ENCODE data around the gene GP5.

DNA sequence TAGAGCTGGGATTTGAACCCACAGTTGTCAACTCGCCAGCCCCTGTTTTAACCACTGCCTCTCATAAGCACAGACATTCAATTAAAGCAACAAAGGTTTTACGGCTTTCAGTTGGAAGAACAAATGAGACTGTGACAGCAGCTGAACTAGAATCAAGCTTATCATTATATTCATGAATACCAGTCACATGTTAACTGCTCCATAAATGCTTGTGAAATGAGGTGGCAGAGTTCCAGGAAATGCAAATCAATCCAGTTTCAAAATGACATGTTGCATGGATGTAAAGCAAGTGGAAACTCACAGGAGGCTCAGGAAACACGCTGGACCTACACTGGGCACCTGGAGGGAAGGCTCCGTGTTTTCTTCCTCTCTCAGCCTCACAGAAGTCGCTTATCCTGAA is 3.9 kb downstream of the GP5 start:
- TF ChIP-seq, protein P1, sequence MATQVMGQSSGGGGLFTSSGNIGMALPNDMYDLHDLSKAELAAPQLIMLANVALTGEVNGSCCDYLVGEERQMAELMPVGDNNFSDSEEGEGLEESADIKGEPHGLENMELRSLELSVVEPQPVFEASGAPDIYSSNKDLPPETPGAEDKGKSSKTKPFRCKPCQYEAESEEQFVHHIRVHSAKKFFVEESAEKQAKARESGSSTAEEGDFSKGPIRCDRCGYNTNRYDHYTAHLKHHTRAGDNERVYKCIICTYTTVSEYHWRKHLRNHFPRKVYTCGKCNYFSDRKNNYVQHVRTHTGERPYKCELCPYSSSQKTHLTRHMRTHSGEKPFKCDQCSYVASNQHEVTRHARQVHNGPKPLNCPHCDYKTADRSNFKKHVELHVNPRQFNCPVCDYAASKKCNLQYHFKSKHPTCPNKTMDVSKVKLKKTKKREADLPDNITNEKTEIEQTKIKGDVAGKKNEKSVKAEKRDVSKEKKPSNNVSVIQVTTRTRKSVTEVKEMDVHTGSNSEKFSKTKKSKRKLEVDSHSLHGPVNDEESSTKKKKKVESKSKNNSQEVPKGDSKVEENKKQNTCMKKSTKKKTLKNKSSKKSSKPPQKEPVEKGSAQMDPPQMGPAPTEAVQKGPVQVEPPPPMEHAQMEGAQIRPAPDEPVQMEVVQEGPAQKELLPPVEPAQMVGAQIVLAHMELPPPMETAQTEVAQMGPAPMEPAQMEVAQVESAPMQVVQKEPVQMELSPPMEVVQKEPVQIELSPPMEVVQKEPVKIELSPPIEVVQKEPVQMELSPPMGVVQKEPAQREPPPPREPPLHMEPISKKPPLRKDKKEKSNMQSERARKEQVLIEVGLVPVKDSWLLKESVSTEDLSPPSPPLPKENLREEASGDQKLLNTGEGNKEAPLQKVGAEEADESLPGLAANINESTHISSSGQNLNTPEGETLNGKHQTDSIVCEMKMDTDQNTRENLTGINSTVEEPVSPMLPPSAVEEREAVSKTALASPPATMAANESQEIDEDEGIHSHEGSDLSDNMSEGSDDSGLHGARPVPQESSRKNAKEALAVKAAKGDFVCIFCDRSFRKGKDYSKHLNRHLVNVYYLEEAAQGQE (IDR thresholded peaks at IDR 0.05; ENCODE audit: insufficient replicate concordance, low read depth): no peak
- no peak for TF ChIP-seq GABPA (IDR thresholded peaks at IDR 0.05; ENCODE audit: low read depth)
- TF ChIP-seq POLR2AphosphoS5 (IDR thresholded peaks at IDR 0.05; ENCODE audit: low read depth): no peak

Data from HL-60 (cell line).